ENCODE data around the gene HSF5. TPM values are rescaled to one million over a fixed set of nuclear protein-coding genes. Genes with fewer than 3 reads are reported as not detected.
A peak's percentile ranks its signal among the peaks of the same experiment; 100 is the strongest.

Gene HSF5
- total RNA-seq, 1 experiment from 2014 or later = not detected

DNA sequence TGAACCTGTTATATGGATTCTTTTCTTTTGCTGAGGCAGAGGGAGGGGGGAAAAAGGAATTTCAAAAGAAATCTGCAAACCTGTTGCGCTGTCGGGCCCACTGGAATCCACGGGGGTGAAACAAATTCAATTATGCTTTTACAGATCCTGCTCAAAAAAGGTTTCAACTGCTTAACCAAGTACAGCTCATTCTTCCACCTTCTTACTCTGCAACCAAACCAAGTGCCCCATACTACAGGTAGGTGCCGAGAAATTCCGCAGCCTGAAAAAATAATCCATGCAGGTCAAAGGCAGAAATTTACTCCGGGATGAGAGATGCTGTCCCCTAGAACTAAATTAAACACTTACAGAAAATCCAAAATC lies 71.3 kb downstream of the HSF5 start:
- Histone ChIP-seq H4K20me1 (ENCODE audit: control insufficient read depth, insufficient read depth, insufficient read length) (no peaks in the 10 kb centered on the region), H3K18ac (ENCODE audit: insufficient read length, low read depth, low read length) (no peak overlapping the region), H3K4me2 (ENCODE audit: insufficient read depth, insufficient read length, low read length) (peak overlapping the region; percentile 65), H3K9me3 (ENCODE audit: control insufficient read depth, low read depth, low read length) (no peaks in the 10 kb centered on the region), H4K8ac (replicated peaks; ENCODE audit: insufficient read length, low read depth, low read length) (no peak overlapping the region), H4K5ac (ENCODE audit: insufficient read length, low read depth, low read length) (no peak overlapping the region), H3K4ac (ENCODE audit: low read depth, low read length) (no peak overlapping the region), H3K56ac (ENCODE audit: insufficient read length, low read depth, low read length) (no peak overlapping the region), H3K79me2 (ENCODE audit: insufficient read depth, low read length) (no peaks in the 10 kb centered on the region), H2BK15ac (ENCODE audit: low read depth, low read length) (no peak overlapping the region), H2AFZ (ENCODE audit: low read length) (no peak overlapping the region), H2BK5ac (ENCODE audit: insufficient read length, low read length) (no peak overlapping the region), H2BK20ac (ENCODE audit: low read depth, low read length, poor library complexity, severe bottlenecking) (no peak overlapping the region), H3K27me3 (ENCODE audit: insufficient read depth, low read length) (no peaks in the 10 kb centered on the region), H3T11ph (ENCODE audit: low read length) (no peak overlapping the region), H3K23me2 (ENCODE audit: insufficient read length, low read depth, low read length, poor library complexity, severe bottlenecking) (peaks cover 4% of the 10 kb centered on the region), H4K91ac (ENCODE audit: insufficient read length, low read depth, low read length) (no peak overlapping the region), H3K4me1 (ENCODE audit: insufficient read depth, low read length) (no peaks in the 10 kb centered on the region), H3K9ac (ENCODE audit: extremely low read depth, insufficient read length, low read length) (peak overlapping the region; percentile 61), H2AK5ac (ENCODE audit: insufficient read length, low read length) (no peak overlapping the region), H3K14ac (ENCODE audit: insufficient read depth, low read length) (no peak overlapping the region), H3K79me1 (ENCODE audit: insufficient read depth, low read depth, low read length, poor library complexity, severe bottlenecking) (no peaks in the 10 kb centered on the region), H3K23ac (ENCODE audit: insufficient read length, low read depth, low read length) (no peak overlapping the region), H3K27ac (ENCODE audit: insufficient read length, low read depth, low read length) (no peak overlapping the region), H2BK12ac (ENCODE audit: insufficient read length, low read depth, low read length) (no peak overlapping the region), H2BK120ac (ENCODE audit: low read depth, low read length, poor library complexity, severe bottlenecking) (no peak overlapping the region)
- H3K27ac Mint-ChIP-seq = peak overlapping the region; percentile 65 to 84 (median 78); a peak in 4 of 7 replicates
- H3K4me1 Mint-ChIP-seq = peaks cover 29 to 33% of the 10 kb centered on the region in 2 experiments
- no peaks in the 10 kb centered on the region for H3K9me3 Mint-ChIP-seq
- H3K4me3 Mint-ChIP-seq = peak overlapping the region; percentile 56 to 81
- no peaks in the 10 kb centered on the region for H3K36me3 Mint-ChIP-seq (ENCODE audit: insufficient read depth in 1 of 3, low read depth in 3 of 3)
- no peak for DNase-seq
- no CpG with 5 or more reads among the region's 6 CpGs for WGBS (ENCODE audit: extremely low coverage, insufficient read length, low lambda C conversion rate)
- TF ChIP-seq, protein P1, sequence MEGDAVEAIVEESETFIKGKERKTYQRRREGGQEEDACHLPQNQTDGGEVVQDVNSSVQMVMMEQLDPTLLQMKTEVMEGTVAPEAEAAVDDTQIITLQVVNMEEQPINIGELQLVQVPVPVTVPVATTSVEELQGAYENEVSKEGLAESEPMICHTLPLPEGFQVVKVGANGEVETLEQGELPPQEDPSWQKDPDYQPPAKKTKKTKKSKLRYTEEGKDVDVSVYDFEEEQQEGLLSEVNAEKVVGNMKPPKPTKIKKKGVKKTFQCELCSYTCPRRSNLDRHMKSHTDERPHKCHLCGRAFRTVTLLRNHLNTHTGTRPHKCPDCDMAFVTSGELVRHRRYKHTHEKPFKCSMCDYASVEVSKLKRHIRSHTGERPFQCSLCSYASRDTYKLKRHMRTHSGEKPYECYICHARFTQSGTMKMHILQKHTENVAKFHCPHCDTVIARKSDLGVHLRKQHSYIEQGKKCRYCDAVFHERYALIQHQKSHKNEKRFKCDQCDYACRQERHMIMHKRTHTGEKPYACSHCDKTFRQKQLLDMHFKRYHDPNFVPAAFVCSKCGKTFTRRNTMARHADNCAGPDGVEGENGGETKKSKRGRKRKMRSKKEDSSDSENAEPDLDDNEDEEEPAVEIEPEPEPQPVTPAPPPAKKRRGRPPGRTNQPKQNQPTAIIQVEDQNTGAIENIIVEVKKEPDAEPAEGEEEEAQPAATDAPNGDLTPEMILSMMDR (conservative IDR thresholded peaks at IDR 0.05) = no peak
- H3K27me3 Mint-ChIP-seq (ENCODE audit: low read depth) = peaks cover 10% of the 10 kb centered on the region; the same call in 1 of the 2 replicates

All from H9 (cell line).